SK-N-MC (cell line): ENCODE results near the gene DTL.

Experiments
- DNase-seq: peaks from one replicate; pipeline ENCODE4 v3.0.0-alpha.2; 2011; ENCODE audit warnings: low read depth, low spot score
- H3K27ac ChIP-seq: fragments of 200-600 bp; sonication (generic); 2 replicates; pipeline ENCODE4 v1.5.1; 2016; ENCODE audit warnings: mixed run types
- H3K36me3 ChIP-seq: fragments of 200-600 bp; sonication (generic); 2 replicates; pipeline ENCODE4 v1.6.1; 2017; ENCODE audit warnings: antibody characterized with exemption, low read length, mixed read lengths; ENCODE audit not compliant: insufficient read depth
- H3K4me3 ChIP-seq: fragments of 200-600 bp; sonication (generic); 2 replicates; pipeline ENCODE4 v1.5.1; 2016
- H3K9ac ChIP-seq: fragments of 200-600 bp; sonication (generic); 2 replicates; pipeline ENCODE4 v1.8.0; 2017; ENCODE audit warnings: mixed run types, mixed read lengths; ENCODE audit not compliant: insufficient read length
- H3K9me3 ChIP-seq: fragments of 200-600 bp; sonication (generic); 2 replicates; pipeline ENCODE4 v1.6.1; 2017; ENCODE audit warnings: low read depth, mild to moderate bottlenecking, antibody characterized with exemption, low read length, moderate library complexity, mixed read lengths
- EZH2 ChIP-seq: fragments of 200-600 bp; sonication (generic); IDR thresholded peaks from one replicate; pipeline ENCODE4 v1.6.1; 2017; ENCODE audit warnings: antibody characterized with exemption
- FOXP2 ChIP-seq: optimal IDR thresholded peaks from 2 replicates; pipeline ENCODE3; 2011; ENCODE audit warnings: mild to moderate bottlenecking, moderate library complexity; ENCODE audit not compliant: insufficient read depth; ENCODE audit errors: extremely low read length, control extremely low read depth
- POLR2AphosphoS5 ChIP-seq: IDR thresholded peaks from 2 replicates; pipeline ENCODE4 v1.6.1; 2012; ENCODE audit warnings: mild to moderate bottlenecking, low read depth, low read length, borderline replicate concordance

DTL gene

DNA sequence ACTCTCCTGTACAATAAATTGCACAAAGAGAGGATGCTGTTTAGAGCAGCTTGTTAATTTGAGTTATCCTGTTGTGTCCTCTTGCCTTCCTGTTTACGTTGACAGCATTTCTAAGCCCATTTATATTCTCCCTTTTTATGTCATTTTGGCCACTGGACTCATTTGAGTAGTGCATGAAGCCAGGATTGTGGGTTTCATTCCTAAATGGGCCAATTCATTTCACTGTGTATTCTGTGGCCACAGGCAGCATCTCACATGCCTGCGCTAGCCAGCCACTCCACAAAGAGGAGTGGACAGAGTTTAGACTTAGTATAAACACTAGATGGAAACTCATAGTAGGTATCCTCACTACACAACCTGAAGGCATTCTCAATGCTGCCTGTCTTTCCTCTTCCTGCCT lies 73.4 kb downstream of the DTL start:
- no peak overlapping the region for H3K4me3 ChIP-seq
- H3K36me3 ChIP-seq, result peaks cover 24% of the 10 kb centered on the region
- H3K9ac ChIP-seq, result no peak overlapping the region
- no peak for DNase-seq
- no peaks in the 10 kb centered on the region for H3K9me3 ChIP-seq
- no peak for TF ChIP-seq POLR2AphosphoS5
- no peak for TF ChIP-seq FOXP2
- no peak for TF ChIP-seq EZH2
- H3K27ac ChIP-seq, result no peak overlapping the region

DNA sequence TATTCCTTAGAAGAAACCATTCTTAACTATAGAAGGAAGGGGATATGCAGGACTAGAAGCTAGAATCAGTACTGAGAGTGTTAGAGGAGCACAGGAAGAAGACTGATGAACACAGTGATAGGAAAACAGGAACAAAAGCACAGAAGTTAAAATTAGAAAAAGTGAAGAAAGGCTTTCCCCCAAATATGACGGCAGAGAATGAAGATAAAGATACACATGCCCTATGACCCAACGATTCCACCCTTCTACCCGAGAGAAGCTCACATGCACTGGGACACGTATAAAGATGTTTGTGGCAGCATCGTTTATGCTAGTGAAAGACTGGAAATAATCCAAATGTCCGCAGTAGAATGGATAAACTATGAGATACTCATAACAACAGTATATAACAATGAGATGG lies 74.2 kb downstream of the DTL start:
- Histone ChIP-seq H3K4me3 (no peak overlapping the region), H3K36me3 (peaks cover 19% of the 10 kb centered on the region), H3K9me3 (no peaks in the 10 kb centered on the region), H3K27ac (peak overlapping the region; percentile 72; the same call in 1 of the 2 replicates), H3K9ac (no peak overlapping the region)
- TF ChIP-seq FOXP2 (no peak), POLR2AphosphoS5 (no peak), EZH2 (no peak)
- DNase-seq, result no peak

DNA sequence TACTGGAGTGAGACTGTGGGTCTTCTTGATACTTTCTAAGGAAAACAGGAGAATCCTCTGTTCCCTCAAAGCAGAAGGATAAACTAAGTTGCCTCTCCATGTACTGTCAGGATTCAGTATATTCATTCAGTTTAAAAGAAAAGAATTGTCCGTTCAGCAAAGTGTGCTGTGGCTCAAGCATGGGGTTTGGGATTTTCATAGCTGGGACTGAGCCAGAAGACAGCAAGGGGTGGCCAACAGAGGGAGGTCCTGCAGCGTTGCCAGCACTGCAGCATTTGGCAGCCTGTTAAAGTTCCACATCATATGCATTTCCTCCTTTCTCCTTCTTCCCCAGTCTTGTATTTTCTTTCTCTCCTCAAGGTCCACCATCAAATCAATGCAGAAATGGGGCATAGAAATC lies 75.1 kb downstream of the DTL start:
- peak overlapping the region; percentile 72; the same call in 1 of the 2 replicates for H3K27ac ChIP-seq
- no peak overlapping the region; the same call in 1 of the 2 replicates for H3K4me3 ChIP-seq
- peak; percentile 3 for DNase-seq
- H3K9me3 ChIP-seq, result no peaks in the 10 kb centered on the region
- peaks cover 11% of the 10 kb centered on the region for H3K36me3 ChIP-seq
- no peak overlapping the region for H3K9ac ChIP-seq
- TF ChIP-seq FOXP2, result no peak
- no peak for TF ChIP-seq POLR2AphosphoS5
- no peak for TF ChIP-seq EZH2

DNA sequence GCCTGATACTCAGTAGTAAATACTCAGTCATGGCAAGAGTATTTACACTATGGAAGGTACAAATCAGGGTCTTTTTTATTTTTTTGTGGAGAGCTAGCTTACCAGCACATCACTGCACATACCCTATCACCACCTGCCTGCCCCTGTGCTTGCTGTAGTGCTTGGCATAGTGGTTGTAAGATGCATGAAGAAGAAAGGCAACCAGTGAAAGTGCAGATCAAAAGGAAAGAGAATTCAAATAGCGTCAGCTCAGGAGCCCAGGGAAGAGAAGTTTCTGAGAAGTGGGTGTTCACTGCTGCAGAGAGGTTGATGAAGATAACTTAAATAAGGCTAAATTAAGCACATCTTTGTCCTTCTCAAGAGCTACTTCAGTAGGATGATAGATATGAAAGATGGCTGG lies 76.0 kb downstream of the DTL start:
- TF ChIP-seq POLR2AphosphoS5 (no peak), EZH2 (no peak), FOXP2 (no peak)
- H3K4me3 ChIP-seq, result no peak overlapping the region
- H3K9me3 ChIP-seq, result no peaks in the 10 kb centered on the region
- H3K36me3 ChIP-seq, result peaks cover 5% of the 10 kb centered on the region
- DNase-seq, result no peak
- H3K9ac ChIP-seq, result no peak overlapping the region
- no peak overlapping the region for H3K27ac ChIP-seq

DNA sequence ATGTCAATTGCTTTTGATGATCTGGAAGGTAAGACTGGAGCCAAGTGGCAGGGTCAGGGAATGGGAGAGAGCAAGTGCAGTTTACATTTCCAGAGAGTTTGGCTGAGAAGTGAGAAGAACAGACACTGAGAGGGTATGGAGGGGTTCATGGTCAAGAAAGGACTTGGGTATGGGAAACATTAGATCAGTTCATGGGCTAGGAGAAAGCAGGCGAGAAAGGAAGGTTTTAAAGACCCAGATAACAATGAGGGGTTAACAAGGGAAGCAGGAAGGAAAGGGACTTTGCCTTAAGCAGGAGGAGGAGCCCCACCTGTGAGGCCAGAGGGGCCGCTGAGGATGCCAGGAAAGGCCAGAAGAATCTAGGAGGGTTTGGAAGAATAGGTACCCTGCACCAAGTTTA lies 78.2 kb downstream of the DTL start:
- TF ChIP-seq POLR2AphosphoS5 (no peak), FOXP2 (no peak), EZH2 (no peak)
- Histone ChIP-seq H3K9me3 (no peaks in the 10 kb centered on the region), H3K27ac (no peak overlapping the region), H3K36me3 (no peaks in the 10 kb centered on the region; the same call in none of the 2 replicates), H3K9ac (no peak overlapping the region), H3K4me3 (no peak overlapping the region)
- DNase-seq, result no peak

DNA sequence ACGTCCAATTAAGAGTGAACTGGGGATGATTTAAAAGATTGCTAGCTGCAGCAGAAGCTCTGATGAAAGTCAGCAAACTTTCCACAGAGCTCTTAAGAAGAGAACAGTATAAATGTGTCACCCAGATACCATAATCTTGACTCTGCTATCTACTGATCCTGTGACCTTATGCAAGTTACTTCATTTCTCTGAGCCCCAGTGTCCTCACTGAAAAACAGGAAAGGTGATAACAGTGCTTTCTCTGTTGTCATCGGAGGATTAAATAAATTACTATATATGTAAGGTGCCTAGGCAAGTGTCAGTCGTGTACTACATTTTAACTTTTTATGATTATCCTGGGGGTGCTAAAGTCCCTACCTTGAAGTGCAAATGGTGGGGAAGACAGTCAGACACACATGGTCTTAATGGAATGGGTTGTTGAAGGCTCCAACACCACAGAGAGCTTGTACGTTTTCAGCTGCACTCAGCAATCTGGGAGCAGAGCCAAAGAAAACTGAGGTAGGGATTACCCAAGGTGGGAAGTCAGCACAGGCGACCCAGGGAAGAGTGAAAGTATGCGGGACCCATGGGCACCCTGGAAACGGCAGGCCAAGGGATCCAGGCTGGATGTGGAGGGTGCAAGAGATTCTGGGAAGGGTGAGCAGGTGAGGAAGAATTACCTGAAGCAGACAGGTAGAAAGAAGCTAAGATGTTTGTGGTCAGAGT lies 82.8 kb downstream of the DTL start:
- H3K27ac ChIP-seq, result no peak overlapping the region
- DNase-seq, result no peak
- H3K36me3 ChIP-seq, result no peaks in the 10 kb centered on the region; the same call in 1 of the 2 replicates
- H3K9ac ChIP-seq, result no peak overlapping the region
- H3K4me3 ChIP-seq, result no peak overlapping the region
- TF ChIP-seq FOXP2 (no peak), POLR2AphosphoS5 (no peak), EZH2 (no peak)
- H3K9me3 ChIP-seq, result no peaks in the 10 kb centered on the region

DNA sequence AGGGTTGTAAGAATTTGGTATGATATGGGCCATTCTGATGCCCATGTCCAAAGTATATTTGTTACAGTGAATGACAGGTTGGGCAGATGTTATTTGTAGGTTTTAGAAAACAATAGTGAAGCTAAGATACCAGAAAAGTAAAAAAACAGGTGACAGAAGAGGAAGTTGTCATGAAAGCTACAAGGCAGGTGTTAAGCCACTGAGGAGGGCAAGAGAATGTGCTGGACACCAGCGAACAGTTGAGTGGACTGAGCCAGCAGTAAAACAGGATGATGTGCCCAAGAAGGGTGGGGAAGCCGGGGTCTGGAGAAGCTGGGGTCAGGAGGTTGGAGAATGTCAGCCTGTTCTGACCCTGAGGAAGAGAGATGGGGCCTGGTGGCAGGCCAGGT lies 83.3 kb downstream of the DTL start:
- Histone ChIP-seq H3K27ac (no peak overlapping the region), H3K4me3 (no peak overlapping the region), H3K9me3 (no peaks in the 10 kb centered on the region), H3K9ac (no peak overlapping the region), H3K36me3 (no peaks in the 10 kb centered on the region)
- TF ChIP-seq FOXP2, result no peak
- TF ChIP-seq POLR2AphosphoS5, result no peak
- no peak for TF ChIP-seq EZH2
- no peak for DNase-seq

DNA sequence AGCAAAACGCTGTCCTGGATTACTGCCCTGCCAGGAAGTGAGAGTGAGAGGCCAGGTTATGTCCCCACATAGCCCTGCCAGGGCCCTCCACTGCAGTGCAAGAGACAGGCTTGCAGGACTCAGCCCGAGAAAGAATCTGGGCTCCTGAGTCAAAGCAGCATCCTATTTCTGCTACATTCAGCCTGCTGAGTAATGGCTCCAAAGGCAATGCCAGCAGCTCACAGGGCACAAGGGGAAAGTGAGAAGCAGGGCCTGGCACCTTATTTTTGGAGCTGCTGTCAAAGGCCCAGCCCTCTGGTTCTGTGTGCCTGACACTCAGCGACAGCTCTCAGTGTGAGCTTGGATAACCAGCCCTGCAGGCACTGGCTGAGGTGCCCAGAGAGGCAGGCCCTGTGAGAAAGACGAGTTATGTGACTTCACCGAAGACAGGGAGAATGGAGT lies 83.9 kb downstream of the DTL start:
- H3K9me3 ChIP-seq, result no peaks in the 10 kb centered on the region
- no peak for DNase-seq
- no peak overlapping the region for H3K27ac ChIP-seq
- TF ChIP-seq EZH2, result no peak
- no peak for TF ChIP-seq FOXP2
- TF ChIP-seq POLR2AphosphoS5, result no peak
- no peaks in the 10 kb centered on the region for H3K36me3 ChIP-seq
- no peak overlapping the region for H3K9ac ChIP-seq
- no peak overlapping the region for H3K4me3 ChIP-seq
